ENCODE results near the gene RAPGEF1. TPM values are rescaled to one million over a fixed set of nuclear protein-coding genes. Genes with fewer than 3 reads are reported as not detected.

RAPGEF1 gene
- total and polyA plus RNA-seq, 7 donors: 72.3 to 319 (median 268) TPM

DNA sequence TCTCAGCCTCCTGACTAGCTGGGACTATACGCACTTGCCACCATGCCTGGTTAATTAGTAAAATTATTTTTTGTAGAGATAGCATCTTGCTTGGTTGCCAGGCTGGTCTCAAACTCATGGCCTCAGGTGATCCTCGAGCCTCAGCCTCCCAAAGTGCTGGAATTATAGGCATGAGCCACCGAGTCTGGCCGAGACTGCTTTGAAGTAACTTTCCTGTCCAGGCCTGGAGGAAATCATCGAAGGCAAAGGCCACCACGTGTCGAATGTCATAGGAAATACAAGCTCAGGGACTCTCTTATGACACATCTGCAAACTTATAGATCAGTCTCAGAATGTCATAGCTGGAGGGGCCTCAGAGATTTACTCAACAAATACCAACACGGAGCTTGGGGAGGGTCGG lies 25.1 kb downstream of the RAPGEF1 start:
- H3K4me1 ChIP-seq: peaks cover 58% of the 10 kb centered on the region
- no peak for ATAC-seq
- intact Hi-C loops (cut with DNase I): no loop called here
- H3K4me3 ChIP-seq: no peak overlapping the region
- H3K36me3 ChIP-seq (ENCODE audit: insufficient read depth in 1 of 2, low read depth in 1 of 2): no peaks in the 10 kb centered on the region
- 65 to 70% (median 65%) methylated on average over 9 of the region's 9 CpGs for WGBS, 3 donors
- H3K27ac ChIP-seq: peak overlapping the region; percentile 68
- TF ChIP-seq, protein P1, sequence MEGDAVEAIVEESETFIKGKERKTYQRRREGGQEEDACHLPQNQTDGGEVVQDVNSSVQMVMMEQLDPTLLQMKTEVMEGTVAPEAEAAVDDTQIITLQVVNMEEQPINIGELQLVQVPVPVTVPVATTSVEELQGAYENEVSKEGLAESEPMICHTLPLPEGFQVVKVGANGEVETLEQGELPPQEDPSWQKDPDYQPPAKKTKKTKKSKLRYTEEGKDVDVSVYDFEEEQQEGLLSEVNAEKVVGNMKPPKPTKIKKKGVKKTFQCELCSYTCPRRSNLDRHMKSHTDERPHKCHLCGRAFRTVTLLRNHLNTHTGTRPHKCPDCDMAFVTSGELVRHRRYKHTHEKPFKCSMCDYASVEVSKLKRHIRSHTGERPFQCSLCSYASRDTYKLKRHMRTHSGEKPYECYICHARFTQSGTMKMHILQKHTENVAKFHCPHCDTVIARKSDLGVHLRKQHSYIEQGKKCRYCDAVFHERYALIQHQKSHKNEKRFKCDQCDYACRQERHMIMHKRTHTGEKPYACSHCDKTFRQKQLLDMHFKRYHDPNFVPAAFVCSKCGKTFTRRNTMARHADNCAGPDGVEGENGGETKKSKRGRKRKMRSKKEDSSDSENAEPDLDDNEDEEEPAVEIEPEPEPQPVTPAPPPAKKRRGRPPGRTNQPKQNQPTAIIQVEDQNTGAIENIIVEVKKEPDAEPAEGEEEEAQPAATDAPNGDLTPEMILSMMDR (IDR thresholded peaks at IDR 0.05): no peak
- H3K9me3 ChIP-seq: no peaks in the 10 kb centered on the region
- DNase-seq: no peak
- no peaks in the 10 kb centered on the region for H3K27me3 ChIP-seq (ENCODE audit: insufficient read depth in 3 of 3, low read length in 2 of 3)

DNA sequence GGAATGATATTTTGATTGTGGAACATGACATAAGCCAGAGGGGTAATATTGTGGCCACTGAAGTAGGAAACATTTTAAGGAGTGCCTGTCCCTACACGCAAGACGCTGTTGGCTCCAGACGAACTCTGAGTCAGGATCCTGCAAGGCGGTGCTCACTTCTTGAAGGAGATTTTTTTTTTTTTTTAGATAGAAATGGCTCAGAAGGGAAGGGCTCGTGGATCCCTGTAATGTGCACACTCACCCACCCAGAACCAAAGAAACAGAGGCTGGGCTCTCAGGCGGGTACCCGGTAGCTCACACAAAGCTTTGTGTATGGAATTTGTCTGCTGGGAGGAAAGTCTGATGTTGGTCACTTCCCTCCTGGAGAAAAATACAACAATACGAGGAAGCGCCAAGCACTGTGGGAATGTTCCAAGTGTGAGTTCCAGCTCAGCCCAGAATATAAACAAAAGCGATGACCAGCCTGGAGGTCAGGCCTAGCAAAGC lies 25.7 kb downstream of the RAPGEF1 start:
- TF ChIP-seq, protein P1 (IDR thresholded peaks at IDR 0.05): no peak
- Histone ChIP-seq H3K27ac (peak overlapping the region; percentile 68), H3K9me3 (no peaks in the 10 kb centered on the region), H3K4me3 (no peak overlapping the region), H3K36me3 (ENCODE audit: insufficient read depth in 1 of 2, low read depth in 1 of 2) (no peaks in the 10 kb centered on the region), H3K27me3 (ENCODE audit: insufficient read depth in 3 of 3, low read length in 2 of 3) (no peaks in the 10 kb centered on the region), H3K4me1 (peaks cover 59% of the 10 kb centered on the region)
- peak; percentile 64 to 75 for DNase-seq
- WGBS, 3 donors: 68 to 76% (median 69%) methylated on average over 10 of the region's 10 CpGs
- ATAC-seq: peak; percentile 6 to 21 (median 17)
- intact Hi-C loops (cut with DNase I): no loop called here

DNA sequence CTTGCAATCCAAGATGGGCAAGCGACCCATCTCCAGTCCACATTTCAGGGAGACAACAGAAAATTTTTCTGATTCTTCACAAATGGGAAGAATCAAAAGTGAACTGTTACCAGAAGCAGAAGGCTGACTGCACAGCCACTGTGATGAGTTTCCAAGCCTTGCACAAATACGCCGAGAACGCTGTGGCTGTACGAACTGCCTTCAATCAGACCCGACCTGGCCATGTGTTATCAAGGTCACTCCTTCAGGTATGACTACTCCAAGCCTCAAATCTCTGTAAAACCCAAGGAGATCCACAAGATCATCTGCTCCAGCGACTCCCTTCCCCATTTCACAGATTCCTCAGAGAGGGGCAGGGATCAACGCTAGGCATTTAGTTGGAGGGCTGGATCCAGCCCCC lies 26.9 kb downstream of the RAPGEF1 start:
- TF ChIP-seq, protein P1 (IDR thresholded peaks at IDR 0.05): no peak
- H3K4me3 ChIP-seq: no peak overlapping the region
- WGBS, 3 donors: 80 to 88% (median 85%) methylated on average over 8 of the region's 8 CpGs
- no peak for DNase-seq
- intact Hi-C loops (cut with DNase I): no loop called here
- H3K27ac ChIP-seq: peak overlapping the region; percentile 68
- H3K36me3 ChIP-seq (ENCODE audit: insufficient read depth in 1 of 2, low read depth in 1 of 2): no peaks in the 10 kb centered on the region
- H3K4me1 ChIP-seq: peaks cover 60% of the 10 kb centered on the region
- no peaks in the 10 kb centered on the region for H3K27me3 ChIP-seq (ENCODE audit: insufficient read depth in 3 of 3, low read length in 2 of 3)
- ATAC-seq: no peak
- no peaks in the 10 kb centered on the region for H3K9me3 ChIP-seq

DNA sequence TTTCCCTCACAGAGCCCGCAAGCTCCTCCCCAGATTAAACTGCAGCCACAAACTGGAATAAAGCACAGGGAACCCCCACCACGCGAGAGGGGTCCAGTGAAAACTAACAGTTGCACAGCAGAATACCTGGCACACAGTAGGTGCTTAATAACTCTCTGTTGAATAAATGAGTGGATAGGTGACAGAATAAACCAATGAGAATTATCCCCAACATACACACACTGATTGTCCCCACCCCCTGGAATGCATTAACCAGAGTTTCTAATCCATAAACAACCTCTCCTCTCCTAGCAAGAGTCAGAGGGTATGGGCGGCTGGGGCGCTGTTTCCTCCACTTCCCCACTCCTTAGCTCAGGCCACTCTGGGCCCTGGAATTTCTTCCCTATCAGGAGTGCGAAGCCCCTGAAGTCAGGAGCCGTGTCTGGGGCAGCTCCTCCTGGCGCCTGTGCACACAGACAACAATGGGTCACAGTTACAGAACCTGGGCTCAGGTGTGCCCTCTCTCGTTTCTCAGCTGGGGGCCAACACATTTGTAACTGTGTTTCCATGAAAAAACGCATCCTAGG lies 27.6 kb downstream of the RAPGEF1 start:
- H3K36me3 ChIP-seq (ENCODE audit: insufficient read depth in 1 of 2, low read depth in 1 of 2): no peaks in the 10 kb centered on the region
- ATAC-seq (no peak), DNase-seq (no peak)
- TF ChIP-seq, protein P1 (IDR thresholded peaks at IDR 0.05): no peak
- intact Hi-C loops (cut with DNase I): no loop called here
- no peaks in the 10 kb centered on the region for H3K27me3 ChIP-seq (ENCODE audit: insufficient read depth in 3 of 3, low read length in 2 of 3)
- H3K4me1 ChIP-seq: peaks cover 61% of the 10 kb centered on the region
- H3K4me3 ChIP-seq: no peak overlapping the region
- WGBS, 3 donors: 87 to 90% (median 87%) methylated on average over 10 of the region's 10 CpGs
- no peaks in the 10 kb centered on the region for H3K9me3 ChIP-seq
- H3K27ac ChIP-seq: peak overlapping the region; percentile 68

Measured in psoas muscle (tissue), 8 donors.